Osteoblast (primary cell): ENCODE measurements around the gene LMNTD2. TPM values are rescaled to one million over a fixed set of nuclear protein-coding genes. Genes with fewer than 3 reads are reported as not detected.

Source experiments
- DNase-seq: peaks from one replicate; pipeline ENCODE4 v3.0.0; 2011; ENCODE audit warnings: low spot score, mixed read lengths; ENCODE audit not compliant: insufficient read length; ENCODE audit errors: missing footprints
- H2AFZ ChIP-seq: 2 replicates; pipeline ENCODE4 v1.6.0; 2011; ENCODE audit warnings: mild to moderate bottlenecking, low read length
- H3K27ac ChIP-seq: 2 replicates; pipeline ENCODE4 v1.5.1; 2011; ENCODE audit warnings: mild to moderate bottlenecking, low read depth, low read length, moderate library complexity
- H3K27me3 ChIP-seq: 2 replicates; pipeline ENCODE4 v1.6.0; 2012; ENCODE audit warnings: mild to moderate bottlenecking, control low read depth, inconsistent platforms, low read length, moderate library complexity; ENCODE audit not compliant: insufficient read depth
- H3K36me3 ChIP-seq: 2 replicates; pipeline ENCODE4 v1.5.1; 2011; ENCODE audit warnings: mild to moderate bottlenecking, low read length, control low read depth, moderate library complexity; ENCODE audit not compliant: insufficient read depth
- H3K4me1 ChIP-seq: 2 replicates; pipeline ENCODE4 v1.5.1; 2011; ENCODE audit warnings: mild to moderate bottlenecking, low read length, control low read depth, moderate library complexity; ENCODE audit not compliant: insufficient read depth
- H3K4me2 ChIP-seq: 2 replicates; pipeline ENCODE4 v1.6.0; 2011; ENCODE audit warnings: mild to moderate bottlenecking, low read length; ENCODE audit not compliant: insufficient read depth
- H3K4me3 ChIP-seq: fragments of 200-600 bp; sonication (generic); 3 replicates; pipeline ENCODE4 v1.5.1; 2012; ENCODE audit warnings: mild to moderate bottlenecking, low read length, inconsistent platforms; ENCODE audit not compliant: insufficient read depth
- H3K79me2 ChIP-seq: 2 replicates; pipeline ENCODE4 v1.6.0; 2012; ENCODE audit warnings: mild to moderate bottlenecking, low read length, control low read depth, inconsistent platforms; ENCODE audit not compliant: insufficient read depth
- H3K9me3 ChIP-seq: 2 replicates; pipeline ENCODE4 v1.5.1; 2011; ENCODE audit warnings: low read depth, low read length, control low read depth
- H4K20me1 ChIP-seq: 2 replicates; pipeline ENCODE4 v1.6.0; 2012; ENCODE audit warnings: mild to moderate bottlenecking, low read length, control low read depth; ENCODE audit not compliant: insufficient read depth
- CTCF ChIP-seq: IDR thresholded peaks from 2 replicates; pipeline ENCODE4 v1.5.1; 2011; ENCODE audit warnings: mild to moderate bottlenecking, low read depth, low read length, moderate library complexity; ENCODE audit errors: extremely low read depth
- total RNA-seq: library from RNA; depleted of rRNA; stranded (reverse); fragments of >200 nt; gene quantifications from 2 replicates; pipeline ENCODE4 v1.2.3, GENCODE V29; 2012

The LMNTD2 gene
- total RNA-seq, 1 donor = 0.36 TPM

DNA sequence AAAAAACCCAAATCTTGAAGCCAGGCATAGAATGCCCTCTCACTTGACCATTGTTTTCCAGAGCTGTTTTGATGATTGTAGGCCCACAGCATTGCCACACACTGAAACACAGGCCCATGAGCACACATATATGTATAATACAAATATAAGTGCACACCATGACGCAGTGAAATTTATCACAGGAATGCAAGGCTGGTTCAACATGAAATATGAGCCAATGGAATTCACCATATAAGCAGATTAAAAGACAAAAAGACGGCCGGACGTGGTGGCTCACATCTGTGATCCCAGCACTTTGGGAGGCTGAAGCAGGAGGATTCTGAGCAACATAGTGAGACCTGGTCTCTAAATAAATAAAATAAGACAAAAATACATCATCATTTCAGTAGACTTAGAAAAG is 44.1 kb downstream of the LMNTD2 start:
- H3K36me3 ChIP-seq = peaks cover 12% of the 10 kb centered on the region
- no peak overlapping the region for H3K4me2 ChIP-seq
- no peak overlapping the region for H3K4me3 ChIP-seq
- no peaks in the 10 kb centered on the region for H3K4me1 ChIP-seq
- no peak overlapping the region for H2AFZ ChIP-seq
- DNase-seq = peak; percentile 34
- TF ChIP-seq CTCF = no peak
- peaks cover 4% of the 10 kb centered on the region for H3K9me3 ChIP-seq
- H4K20me1 ChIP-seq = no peaks in the 10 kb centered on the region
- no peak overlapping the region for H3K27ac ChIP-seq
- no peaks in the 10 kb centered on the region for H3K79me2 ChIP-seq
- H3K27me3 ChIP-seq = no peaks in the 10 kb centered on the region

GRCh38 chr11:515131-515530 is 45.4 kb downstream of the LMNTD2 start:
- Histone ChIP-seq H3K27ac (no peak overlapping the region), H3K4me3 (no peak overlapping the region), H3K4me2 (no peak overlapping the region), H3K4me1 (no peaks in the 10 kb centered on the region), H3K36me3 (peaks cover 14% of the 10 kb centered on the region), H3K9me3 (peaks cover 4% of the 10 kb centered on the region), H3K79me2 (no peaks in the 10 kb centered on the region), H3K27me3 (no peaks in the 10 kb centered on the region), H2AFZ (no peak overlapping the region), H4K20me1 (no peaks in the 10 kb centered on the region)
- TF ChIP-seq CTCF = no peak
- peak; percentile 87 for DNase-seq

GRCh38 chr11:514606-515005 is 45.9 kb downstream of the LMNTD2 start:
- no peaks in the 10 kb centered on the region for H4K20me1 ChIP-seq
- no peak overlapping the region for H2AFZ ChIP-seq
- H3K27me3 ChIP-seq = no peaks in the 10 kb centered on the region

More at GRCh38 chr11:514606-515005, 45.9 kb downstream of the LMNTD2 start:
- Histone ChIP-seq H3K4me3 (no peak overlapping the region), H3K9me3 (peaks cover 4% of the 10 kb centered on the region), H3K27ac (no peak overlapping the region), H3K4me1 (no peaks in the 10 kb centered on the region), H3K79me2 (peaks cover 2% of the 10 kb centered on the region), H3K4me2 (no peak overlapping the region), H3K36me3 (peaks cover 18% of the 10 kb centered on the region)
- no peak for TF ChIP-seq CTCF
- peak; percentile 44 for DNase-seq
